H1 (cell line): ENCODE results near the gene SLC25A53. TPM values are rescaled to one million over a fixed set of nuclear protein-coding genes. Genes with fewer than 3 reads are reported as not detected.

ENCODE experiments used
- CTCF ChIA-PET: fragments of 300-600 bp; sonication (Branson Sonifier 250); formaldehyde crosslinking; loops from one replicate; lab custom pipeline; 2021; ENCODE audit not compliant: partially characterized antibody; lab: Charles Lee
- POLR2A ChIA-PET: fragments of 300-600 bp; sonication (Branson Sonifier 250); formaldehyde crosslinking; loops from one replicate; lab custom pipeline; 2021; ENCODE audit warnings: inconsistent platforms; ENCODE audit not compliant: partially characterized antibody; lab: Charles Lee
- DNase-seq, 2 experiments: peaks; one replicate each; pipeline versions ENCODE4 v3.0.0 to v3.0.0-alpha.2; 2010 to 2022; ENCODE audit warnings: low spot score in 2 of 2, low read depth in 1 of 2, mixed read lengths in 1 of 2
- FAIRE-seq: peaks from 2 replicates; lab custom pipeline; 2011; peaks lifted over from hg19 to GRCh38; lab: Jason Lieb, UNC
- H2AFZ ChIP-seq: 2 replicates; pipeline ENCODE4 v1.8.1; 2012; ENCODE audit warnings: low read length, inconsistent platforms
- H2AK5ac ChIP-seq: 2 replicates; pipeline ENCODE4 v1.6.1; 2013; ENCODE audit warnings: low read depth, low read length
- H2BK120ac ChIP-seq: replicated peaks from 2 replicates; pipeline ENCODE3; 2013; ENCODE audit warnings: low read depth, low read length, inconsistent platforms
- H2BK12ac ChIP-seq: 2 replicates; pipeline ENCODE4 v1.6.1; 2013; ENCODE audit warnings: low read depth, low read length
- H2BK15ac ChIP-seq: 2 replicates; pipeline ENCODE4 v1.6.1; 2013; ENCODE audit warnings: low read length
- H2BK20ac ChIP-seq: 2 replicates; pipeline ENCODE4 v1.6.1; 2013; ENCODE audit warnings: low read length
- H2BK5ac ChIP-seq: 2 replicates; pipeline ENCODE4 v1.6.1; 2013; ENCODE audit warnings: low read depth, low read length
- H3K14ac ChIP-seq: 2 replicates; pipeline ENCODE4 v1.6.1; 2013; ENCODE audit warnings: inconsistent platforms; ENCODE audit not compliant: insufficient read length
- H3K18ac ChIP-seq: 2 replicates; pipeline ENCODE4 v1.6.1; 2013; ENCODE audit warnings: low read length; ENCODE audit errors: extremely low read depth
- H3K23ac ChIP-seq: 2 replicates; pipeline ENCODE4 v1.6.1; 2013; ENCODE audit warnings: inconsistent platforms; ENCODE audit not compliant: insufficient read length
- H3K23me2 ChIP-seq: 2 replicates; pipeline ENCODE4 v1.6.1; 2013; ENCODE audit warnings: low read depth, low read length
- H3K27ac ChIP-seq: 2 replicates; pipeline ENCODE4 v1.6.1; 2011; ENCODE audit warnings: low read depth, low read length, inconsistent platforms
- H3K27me3 ChIP-seq, 4 experiments: replicated peaks in 1 of 4; 1 replicate in 1 of 4; 2 replicates in 3 of 4; pipeline versions ENCODE4 v1.6.1 to v1.8.1; 2011 to 2013; ENCODE audit warnings: low read length in 3 of 4, mild to moderate bottlenecking in 3 of 4, inconsistent platforms in 2 of 4, mixed read lengths in 2 of 4, moderate library complexity in 1 of 4; ENCODE audit not compliant: control insufficient read depth in 3 of 4, insufficient read depth in 3 of 4; ENCODE audit errors: extremely low read depth in 1 of 4
- H3K36me3 ChIP-seq, 4 experiments: 2 replicates each; pipeline versions ENCODE4 v1.6.1 to v1.8.1; 2011 to 2013; ENCODE audit warnings: mild to moderate bottlenecking in 4 of 4, low read length in 3 of 4, moderate library complexity in 2 of 4, control low read depth in 1 of 4, inconsistent platforms in 1 of 4; ENCODE audit not compliant: insufficient read depth in 4 of 4, control insufficient read depth in 2 of 4
- H3K4ac ChIP-seq: replicated peaks from 2 replicates; pipeline ENCODE3; 2013; ENCODE audit warnings: low read length, low read depth, mixed read lengths, inconsistent platforms; ENCODE audit not compliant: insufficient read length
- H3K4me1 ChIP-seq, 4 experiments: replicated peaks in 1 of 4; 1 replicate in 1 of 4; 2 replicates in 3 of 4; pipeline versions ENCODE4 v1.6.1 to v1.8.1; 2011 to 2013; ENCODE audit warnings: low read length in 3 of 4, inconsistent platforms in 2 of 4, mixed read lengths in 1 of 4; ENCODE audit not compliant: insufficient read depth in 4 of 4, control insufficient read depth in 3 of 4
- H3K4me2 ChIP-seq, 2 experiments: 2 replicates each; pipeline versions ENCODE4 v1.6.1 to v1.8.1; 2011 to 2013; ENCODE audit warnings: low read depth in 2 of 2, low read length in 2 of 2, control low read depth in 1 of 2, inconsistent platforms in 1 of 2, mild to moderate bottlenecking in 1 of 2; ENCODE audit not compliant: insufficient read depth in 1 of 2
- H3K4me3 ChIP-seq, 4 experiments: fragments of 200-600, 300-600 bp in 1 of 4; sonication (generic), shearing (Covaris generic), sonication (Bioruptor Twin) in 1 of 4; 2 replicates each; pipeline versions ENCODE4 v1.5.1 to v1.8.1; 2011 to 2016; ENCODE audit warnings: low read length in 4 of 4, low read depth in 3 of 4, control low read depth in 2 of 4, inconsistent platforms in 2 of 4, mild to moderate bottlenecking in 2 of 4, mixed read lengths in 1 of 4, moderate library complexity in 1 of 4; ENCODE audit not compliant: insufficient read depth in 2 of 4; ENCODE audit errors: extremely low read depth in 1 of 4
- H3K56ac ChIP-seq: replicated peaks from 2 replicates; pipeline ENCODE3; 2013; ENCODE audit warnings: low read depth, mild to moderate bottlenecking, mixed read lengths, low read length, inconsistent platforms; ENCODE audit not compliant: insufficient read length
- H3K79me1 ChIP-seq: 2 replicates; pipeline ENCODE4 v1.6.1; 2013; ENCODE audit warnings: low read depth, low read length, control low read depth
- H3K79me2 ChIP-seq, 2 experiments: 2 replicates each; pipeline versions ENCODE4 v1.6.1 to v1.8.1; 2012 to 2013; ENCODE audit warnings: low read length in 2 of 2, mild to moderate bottlenecking in 2 of 2, inconsistent platforms in 1 of 2; ENCODE audit not compliant: insufficient read depth in 2 of 2, control insufficient read depth in 1 of 2
- H3K9ac ChIP-seq, 4 experiments: replicated peaks in 1 of 4; 1 replicate in 1 of 4; 2 replicates in 3 of 4; pipeline versions ENCODE4 v1.6.1 to v1.8.1; 2011 to 2013; ENCODE audit warnings: low read depth in 3 of 4, low read length in 3 of 4, control low read depth in 2 of 4, mild to moderate bottlenecking in 2 of 4, moderate library complexity in 2 of 4, inconsistent platforms in 1 of 4; ENCODE audit errors: extremely low read depth in 1 of 4
- H3K9me3 ChIP-seq, 2 experiments: 2 replicates each; pipeline versions ENCODE4 v1.6.1 to v1.8.1; 2012 to 2013; ENCODE audit warnings: mild to moderate bottlenecking in 2 of 2, moderate library complexity in 2 of 2, control low read depth in 1 of 2, inconsistent platforms in 1 of 2, low read depth in 1 of 2, low read length in 1 of 2, mixed read lengths in 1 of 2; ENCODE audit not compliant: insufficient read depth in 2 of 2
- H4K20me1 ChIP-seq, 2 experiments: replicated peaks in 1 of 2; 2 replicates each; pipeline versions ENCODE3 to v1.8.1; 2011 to 2013; ENCODE audit warnings: inconsistent platforms in 2 of 2, low read length in 2 of 2, mild to moderate bottlenecking in 1 of 2; ENCODE audit not compliant: insufficient read depth in 2 of 2, control insufficient read depth in 1 of 2
- H4K5ac ChIP-seq: 2 replicates; pipeline ENCODE4 v1.6.1; 2013; ENCODE audit warnings: low read length, low read depth, mixed read lengths, inconsistent platforms; ENCODE audit not compliant: insufficient read length
- H4K8ac ChIP-seq: 2 replicates; pipeline ENCODE4 v1.8.0; 2013; ENCODE audit warnings: mild to moderate bottlenecking, moderate library complexity, low read length, inconsistent platforms; ENCODE audit not compliant: insufficient read depth; ENCODE audit errors: extremely low read depth
- H4K91ac ChIP-seq: replicated peaks from 2 replicates; pipeline ENCODE3; 2013; ENCODE audit warnings: low read length, mixed read lengths, inconsistent platforms; ENCODE audit not compliant: insufficient read length
- NANOG ChIP-seq: IDR thresholded peaks from 2 replicates; pipeline ENCODE4 v1.6.1; 2011; ENCODE audit warnings: low read length, low read depth, mild to moderate bottlenecking, inconsistent platforms; ENCODE audit not compliant: insufficient read depth, poor library complexity, severe bottlenecking
- PHF8 ChIP-seq: fragments of 200-600 bp; sonication (generic); conservative IDR thresholded peaks from 2 replicates; pipeline ENCODE4 v1.7.1; 2012; ENCODE audit warnings: low read depth, mild to moderate bottlenecking, inconsistent platforms, low read length, moderate library complexity
- RBBP5 ChIP-seq: IDR thresholded peaks from 2 replicates; pipeline ENCODE4 v1.7.1; 2012; ENCODE audit warnings: low read depth, mild to moderate bottlenecking, inconsistent platforms, low read length, moderate library complexity, borderline replicate concordance
- SP4 ChIP-seq: IDR thresholded peaks from 2 replicates; pipeline ENCODE4 v1.6.1; 2012; ENCODE audit warnings: low read length, inconsistent platforms
- WGBS, 2 experiments: shearing (Covaris generic) in 1 of 2; methylation state at CpG; one replicate each; pipeline versions ENCODE4 v1.1.6 to v1.1.7; 2013 to 2015; ENCODE audit warnings: low lambda C conversion rate in 2 of 2, mixed read lengths in 2 of 2, inconsistent platforms in 1 of 2, low coverage in 1 of 2, missing lambda C conversion rate in 1 of 2; ENCODE audit not compliant: insufficient replicate concordance in 2 of 2, insufficient coverage in 1 of 2, insufficient read length in 1 of 2; ENCODE audit errors: extremely low coverage in 1 of 2, missing lambda C conversion rate in 1 of 2; 5-methylcytosine and 5-hydroxymethylcytosine counted together
- polyA plus RNA-seq, 7 experiments: library from polyadenylated mRNA; depleted of rRNA in 3 of 7; stranded (reverse) in 5 of 7; unstranded in 2 of 7; fragments of >200 nt in 5 of 7; fragments of 200-250 nt in 2 of 7; gene quantifications; 1 replicate in 5 of 7; 2 replicates in 1 of 7; 4 replicates in 1 of 7; pipeline versions ENCODE4 v1.2.1 to v1.2.3, GENCODE V29; 2011 to 2013; ENCODE audit warnings: missing spikeins in 2 of 7, mixed read lengths in 2 of 7
- total RNA-seq: library from RNA; stranded (reverse); fragmentation: NEBNext Ultra II Directional; extraction: Animal tissue kit (Norgen Biotek cat#: 25700); gene quantifications from 2 replicates; pipeline ENCODE4 v1.2.1, GENCODE V29; 2021

The SLC25A53 gene
- total and polyA plus RNA-seq, 2 of the 8 experiments (the other 6 are each of a cell fraction or from before 2014, with no cell fraction given) = 2.4 to 4.2 TPM

DNA sequence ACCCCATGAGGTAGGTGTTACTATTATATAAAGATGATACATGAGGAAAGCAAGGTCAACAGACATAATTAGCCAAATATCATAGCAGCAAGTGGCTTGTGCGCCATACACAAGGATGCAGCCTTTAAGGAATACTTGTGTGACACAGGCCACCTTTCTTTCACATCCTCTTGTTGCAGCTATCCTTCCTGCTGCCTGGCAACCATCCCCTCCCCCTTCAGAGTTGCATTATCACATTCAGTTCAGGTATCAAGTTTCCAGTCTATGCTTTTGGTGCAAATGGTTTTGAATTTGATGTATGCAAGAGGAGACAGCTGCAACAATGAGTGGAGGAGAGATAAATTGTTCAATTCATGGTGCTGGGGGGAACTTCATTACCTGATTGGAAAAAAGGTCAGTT, 38.0 kb downstream of the SLC25A53 start:
- no peak for DNase-seq
- Histone ChIP-seq H4K8ac (no peak overlapping the region), H3K14ac (no peak overlapping the region), H4K91ac (no peak overlapping the region), H2AFZ (no peak overlapping the region), H4K20me1 (peaks cover 0 to 3% of the 10 kb centered on the region in 2 experiments), H3K4me2 (no peak overlapping the region), H3K23ac (no peak overlapping the region), H4K5ac (no peak overlapping the region), H2BK5ac (no peak overlapping the region), H2BK120ac (no peak overlapping the region), H3K9ac (no peak overlapping the region), H3K4ac (no peak overlapping the region), H2BK15ac (no peak overlapping the region), H3K79me2 (no peaks in the 10 kb centered on the region), H3K23me2 (no peaks in the 10 kb centered on the region), H3K4me1 (peaks cover 0 to 5% (median 1%) of the 10 kb centered on the region in 4 experiments; a peak in 3 of 7 replicates), H3K9me3 (no peaks in the 10 kb centered on the region), H3K56ac (no peak overlapping the region), H2AK5ac (no peak overlapping the region), H3K79me1 (no peaks in the 10 kb centered on the region), H2BK20ac (no peak overlapping the region), H3K36me3 (no peaks in the 10 kb centered on the region), H3K4me3 (no peak overlapping the region), H2BK12ac (no peak overlapping the region), H3K18ac (no peak overlapping the region), H3K27me3 (no peaks in the 10 kb centered on the region), H3K27ac (no peak overlapping the region)
- CTCF ChIA-PET = interaction anchor here (1.7 kb wide), 2 partner anchors 17 to 274 kb away, joined by 5 to 8 read pairs; no protein-coding TSS in a partner anchor
- WGBS, 2 experiments = 93% methylated on average over 1 of the region's 1 CpG; no CpG with 5 or more reads in 1 of the 2 experiments
- TF ChIP-seq PHF8 (no peak), RBBP5 (no peak), NANOG (no peak), SP4 (no peak)
- FAIRE-seq = peak; percentile 76
- POLR2A ChIA-PET = no interaction called here
